Keratinocyte (primary cell): Measurements from ENCODE around the gene NCAM2. TPM values are rescaled to one million over a fixed set of nuclear protein-coding genes. Genes with fewer than 3 reads are reported as not detected.

Source experiments
- DNase-seq: peaks from one replicate; pipeline ENCODE4 v3.0.0-alpha.2; 2011; ENCODE audit warnings: low read depth, missing footprints, low spot score
- FAIRE-seq: peaks from 2 replicates; lab custom pipeline; 2011; peaks lifted over from hg19 to GRCh38; lab: Jason Lieb, UNC
- H2AFZ ChIP-seq: 2 replicates; pipeline ENCODE4 v1.6.0; 2012; ENCODE audit warnings: low read length, control low read depth, inconsistent platforms; ENCODE audit not compliant: control insufficient read depth
- H3K27ac ChIP-seq: 2 replicates; pipeline ENCODE4 v1.5.1; 2011; ENCODE audit warnings: low read length; ENCODE audit not compliant: control insufficient read depth, insufficient read depth
- H3K27me3 ChIP-seq: 3 replicates; pipeline ENCODE4 v1.6.0; 2011; ENCODE audit warnings: low read length; ENCODE audit not compliant: control insufficient read depth, insufficient read depth; ENCODE audit errors: extremely low read depth
- H3K36me3 ChIP-seq, 2 experiments: 2 replicates in 1 of 2; 3 replicates in 1 of 2; pipeline ENCODE4 v1.5.1; 2011; ENCODE audit warnings: low read length in 2 of 2, mild to moderate bottlenecking in 1 of 2; ENCODE audit not compliant: control insufficient read depth in 2 of 2, insufficient read depth in 2 of 2; ENCODE audit errors: extremely low read depth in 1 of 2
- H3K4me1 ChIP-seq: 3 replicates; pipeline ENCODE4 v1.5.1; 2011; ENCODE audit warnings: low read length; ENCODE audit not compliant: control insufficient read depth, insufficient read depth; ENCODE audit errors: extremely low read depth
- H3K4me2 ChIP-seq: 3 replicates; pipeline ENCODE4 v1.6.0; 2011; ENCODE audit warnings: low read depth, low read length; ENCODE audit not compliant: control insufficient read depth, insufficient read depth; ENCODE audit errors: extremely low read depth
- H3K4me3 ChIP-seq, 3 experiments: fragments of 200-600 bp in 1 of 3; sonication (generic) in 1 of 3; 2 replicates in 2 of 3; 3 replicates in 1 of 3; pipeline ENCODE4 v1.5.1; 2011 to 2016; ENCODE audit warnings: low read length in 3 of 3, mild to moderate bottlenecking in 3 of 3, control low read depth in 2 of 3, inconsistent platforms in 1 of 3, low read depth in 1 of 3, mixed read lengths in 1 of 3, mixed run types in 1 of 3, moderate library complexity in 1 of 3; ENCODE audit not compliant: control insufficient read depth in 2 of 3, insufficient read depth in 2 of 3; ENCODE audit errors: extremely low read depth in 1 of 3
- H3K79me2 ChIP-seq: 2 replicates; pipeline ENCODE4 v1.6.0; 2012; ENCODE audit warnings: low read length; ENCODE audit not compliant: control insufficient read depth, insufficient read depth
- H3K9ac ChIP-seq: 3 replicates; pipeline ENCODE4 v1.6.0; 2011; ENCODE audit warnings: low read length; ENCODE audit not compliant: control insufficient read depth, insufficient read depth; ENCODE audit errors: extremely low read depth
- H3K9me1 ChIP-seq: 3 replicates; pipeline ENCODE4 v1.6.0; 2011; ENCODE audit warnings: low read length; ENCODE audit not compliant: control insufficient read depth, insufficient read depth; ENCODE audit errors: extremely low read depth
- H3K9me3 ChIP-seq: 2 replicates; pipeline ENCODE4 v1.5.1; 2012; ENCODE audit warnings: low read depth, low read length; ENCODE audit not compliant: control insufficient read depth
- H4K20me1 ChIP-seq: 3 replicates; pipeline ENCODE4 v1.6.0; 2011; ENCODE audit warnings: low read length; ENCODE audit not compliant: control insufficient read depth, insufficient read depth; ENCODE audit errors: extremely low read depth
- EZH2 ChIP-seq: IDR thresholded peaks from one replicate; pipeline ENCODE4 v1.6.1; 2012; ENCODE audit warnings: inconsistent platforms, mild to moderate bottlenecking, low read length, moderate library complexity
- dilution Hi-C: fragments of 300-500 bp; cut with MboI; formaldehyde crosslinking; loops from one replicate; pipeline ENCODE4 v1.7.0; 2020; ENCODE audit warnings: low sequenced_read_pairs; ENCODE audit not compliant: extremely low pct_ligation_motif_present
- polyA plus RNA-seq, 5 experiments: library from polyadenylated mRNA; depleted of rRNA in 3 of 5; stranded (reverse) in 3 of 5; stranded (forward) in 1 of 5; unstranded in 1 of 5; fragments of >200 nt; gene quantifications; 1 replicate in 1 of 5; 2 replicates in 3 of 5; 3 replicates in 1 of 5; pipeline versions ENCODE4 v1.2.1 to v1.2.3, GENCODE V29; 2011 to 2012; ENCODE audit warnings: missing spikeins in 2 of 5, low read depth in 1 of 5, low replicate concordance in 1 of 5
- TF ChIP-seq, protein P1 (sequence below), 3 experiments: IDR thresholded peaks in 1 of 3; conservative IDR thresholded peaks in 1 of 3; optimal IDR thresholded peaks in 1 of 3; 2 replicates in 2 of 3; 3 replicates in 1 of 3; pipeline versions ENCODE3 to v1.5.1; 2011; ENCODE audit warnings: low read length in 3 of 3, mild to moderate bottlenecking in 3 of 3, moderate library complexity in 2 of 3, control low read depth in 1 of 3, inconsistent platforms in 1 of 3; ENCODE audit not compliant: insufficient read depth in 2 of 3; ENCODE audit errors: extremely low read depth in 1 of 3

The NCAM2 gene
- polyA plus RNA-seq, 1 donor (not counting 4 experiments of a cell fraction or from before 2014, with no cell fraction given), result 0.16 TPM

- H3K9me1 ChIP-seq, result no peaks in the 10 kb centered on the region
- no peaks in the 10 kb centered on the region for H3K4me1 ChIP-seq
- no peak overlapping the region for H3K9ac ChIP-seq
- H3K4me3 ChIP-seq, result no peak overlapping the region
- no peaks in the 10 kb centered on the region for H3K9me3 ChIP-seq
- DNase-seq (no peak), FAIRE-seq (no peak)
- H3K36me3 ChIP-seq, result no peaks in the 10 kb centered on the region
- no peak overlapping the region for H2AFZ ChIP-seq
- no peaks in the 10 kb centered on the region for H4K20me1 ChIP-seq
- H3K79me2 ChIP-seq, result no peaks in the 10 kb centered on the region
- H3K27ac ChIP-seq, result no peak overlapping the region
- dilution Hi-C loops, result no loop called here
- no peaks in the 10 kb centered on the region for H3K27me3 ChIP-seq
- TF ChIP-seq, protein P1, sequence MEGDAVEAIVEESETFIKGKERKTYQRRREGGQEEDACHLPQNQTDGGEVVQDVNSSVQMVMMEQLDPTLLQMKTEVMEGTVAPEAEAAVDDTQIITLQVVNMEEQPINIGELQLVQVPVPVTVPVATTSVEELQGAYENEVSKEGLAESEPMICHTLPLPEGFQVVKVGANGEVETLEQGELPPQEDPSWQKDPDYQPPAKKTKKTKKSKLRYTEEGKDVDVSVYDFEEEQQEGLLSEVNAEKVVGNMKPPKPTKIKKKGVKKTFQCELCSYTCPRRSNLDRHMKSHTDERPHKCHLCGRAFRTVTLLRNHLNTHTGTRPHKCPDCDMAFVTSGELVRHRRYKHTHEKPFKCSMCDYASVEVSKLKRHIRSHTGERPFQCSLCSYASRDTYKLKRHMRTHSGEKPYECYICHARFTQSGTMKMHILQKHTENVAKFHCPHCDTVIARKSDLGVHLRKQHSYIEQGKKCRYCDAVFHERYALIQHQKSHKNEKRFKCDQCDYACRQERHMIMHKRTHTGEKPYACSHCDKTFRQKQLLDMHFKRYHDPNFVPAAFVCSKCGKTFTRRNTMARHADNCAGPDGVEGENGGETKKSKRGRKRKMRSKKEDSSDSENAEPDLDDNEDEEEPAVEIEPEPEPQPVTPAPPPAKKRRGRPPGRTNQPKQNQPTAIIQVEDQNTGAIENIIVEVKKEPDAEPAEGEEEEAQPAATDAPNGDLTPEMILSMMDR (optimal IDR thresholded peaks at IDR 0.05 in 1 of 3, IDR thresholded peaks at IDR 0.05 in 1 of 3, conservative IDR thresholded peaks at IDR 0.05 in 1 of 3; ENCODE audit: extremely low read depth in 1 of 3, insufficient read depth in 2 of 3, low read length in 3 of 3), result no peak
- no peak for TF ChIP-seq EZH2
- H3K4me2 ChIP-seq, result no peak overlapping the region
Measured at GRCh38 chr21:21283810-21284209, 285.6 kb downstream of the NCAM2 start.

GRCh38 chr21:21286170-21286798 lies 288.1 kb downstream of the NCAM2 start:
- no peak for DNase-seq
- dilution Hi-C loops, result no loop called here

More at GRCh38 chr21:21286170-21286798, 288.1 kb downstream of the NCAM2 start:
- no peaks in the 10 kb centered on the region for H3K36me3 ChIP-seq
- no peaks in the 10 kb centered on the region for H3K4me1 ChIP-seq
- FAIRE-seq, result no peak
- H4K20me1 ChIP-seq, result no peaks in the 10 kb centered on the region
- no peaks in the 10 kb centered on the region for H3K9me3 ChIP-seq
- H3K4me2 ChIP-seq, result no peak overlapping the region
- no peaks in the 10 kb centered on the region for H3K9me1 ChIP-seq
- TF ChIP-seq, protein P1 (optimal IDR thresholded peaks at IDR 0.05 in 1 of 3, IDR thresholded peaks at IDR 0.05 in 1 of 3, conservative IDR thresholded peaks at IDR 0.05 in 1 of 3; ENCODE audit: extremely low read depth in 1 of 3, insufficient read depth in 2 of 3, low read length in 3 of 3), result no peak
- TF ChIP-seq EZH2, result no peak
- H3K27ac ChIP-seq, result no peak overlapping the region
- no peak overlapping the region for H3K9ac ChIP-seq
- H3K4me3 ChIP-seq, result no peak overlapping the region
- no peaks in the 10 kb centered on the region for H3K79me2 ChIP-seq
- no peak overlapping the region for H2AFZ ChIP-seq
- H3K27me3 ChIP-seq, result no peaks in the 10 kb centered on the region
